Measurements from ENCODE around the gene FOXL1. TPM values are rescaled to one million over a fixed set of nuclear protein-coding genes. Genes with fewer than 3 reads are reported as not detected.

Gene FOXL1
- total RNA-seq, 4 donors from 2014 or later: 0.52 to 0.83 (median 0.69) TPM

- H3K4me3 ChIP-seq: no peak overlapping the region
- intact Hi-C loops (cut with DNase I): no loop called here
- H3K27ac ChIP-seq (replicated peaks in 1 of 4): no peak overlapping the region
- peaks cover 0 to 100% (median 51%) of the 10 kb centered on the region in 4 donors for H3K27me3 ChIP-seq
- peaks cover 9 to 27% (median 15%) of the 10 kb centered on the region in 4 donors for H3K4me1 ChIP-seq
- WGBS: 78% methylated on average over 6 of the region's 8 CpGs
- no peaks in the 10 kb centered on the region for H3K9me3 ChIP-seq
- no peak for DNase-seq (ENCODE audit: extremely low spot score)
- no peaks in the 10 kb centered on the region for H3K36me3 ChIP-seq
- TF ChIP-seq POLR2A (IDR thresholded peaks at IDR 0.05; ENCODE audit: low read depth) (no peak), EP300 (IDR thresholded peaks at IDR 0.05) (no peak), CTCF (IDR thresholded peaks at IDR 0.05) (no peak), POLR2AphosphoS5 (IDR thresholded peaks at IDR 0.05) (no peak)
These were observed 5.7 kb upstream of the FOXL1 start for GRCh38 chr16:86572606-86573005.

- intact Hi-C loops (cut with DNase I): no loop called here
- H3K9me3 ChIP-seq: no peaks in the 10 kb centered on the region
- peaks cover 0 to 100% (median 52%) of the 10 kb centered on the region in 4 donors for H3K27me3 ChIP-seq
These were observed 5.1 kb upstream of the FOXL1 start for GRCh38 chr16:86573215-86573614.

GRCh38 chr16:86573646-86574508 is 4.5 kb upstream of the FOXL1 start:
- peaks cover 9 to 27% (median 20%) of the 10 kb centered on the region in 4 donors for H3K4me1 ChIP-seq
- no peak overlapping the region for H3K27ac ChIP-seq (replicated peaks in 1 of 4)
- no peaks in the 10 kb centered on the region for H3K9me3 ChIP-seq
- H3K27me3 ChIP-seq: peaks cover 0 to 100% (median 55%) of the 10 kb centered on the region in 4 donors
- no peaks in the 10 kb centered on the region for H3K36me3 ChIP-seq
- no peak for DNase-seq (ENCODE audit: extremely low spot score)
- intact Hi-C loops (cut with DNase I): no loop called here
- WGBS: 72% methylated on average over 13 of the region's 13 CpGs
- H3K4me3 ChIP-seq: no peak overlapping the region
- no peak for TF ChIP-seq POLR2A (IDR thresholded peaks at IDR 0.05; ENCODE audit: low read depth)
- no peak for TF ChIP-seq CTCF (IDR thresholded peaks at IDR 0.05)
- no peak for TF ChIP-seq EP300 (IDR thresholded peaks at IDR 0.05)

More at GRCh38 chr16:86573215-86573614, 5.1 kb upstream of the FOXL1 start:
- Histone ChIP-seq H3K27ac (replicated peaks in 1 of 4) (no peak overlapping the region), H3K4me1 (peaks cover 9 to 21% (median 17%) of the 10 kb centered on the region in 4 donors), H3K36me3 (no peaks in the 10 kb centered on the region), H3K4me3 (no peak overlapping the region)
- 66% methylated on average over 8 of the region's 8 CpGs for WGBS
- TF ChIP-seq EP300 (IDR thresholded peaks at IDR 0.05) (no peak), POLR2A (IDR thresholded peaks at IDR 0.05; ENCODE audit: low read depth) (no peak), POLR2AphosphoS5 (IDR thresholded peaks at IDR 0.05) (no peak), CTCF (IDR thresholded peaks at IDR 0.05) (no peak)
- no peak for DNase-seq (ENCODE audit: extremely low spot score)

GRCh38 chr16:86574646-86575045 is 3.7 kb upstream of the FOXL1 start:
- no peaks in the 10 kb centered on the region for H3K9me3 ChIP-seq
- peaks cover 9 to 35% (median 27%) of the 10 kb centered on the region in 4 donors for H3K4me1 ChIP-seq
- peak overlapping the region in 1 of 4 donors; percentile 4 for H3K27ac ChIP-seq (replicated peaks in 1 of 4)
- TF ChIP-seq CTCF (IDR thresholded peaks at IDR 0.05) (no peak), EP300 (IDR thresholded peaks at IDR 0.05) (no peak), POLR2AphosphoS5 (IDR thresholded peaks at IDR 0.05) (no peak), POLR2A (IDR thresholded peaks at IDR 0.05; ENCODE audit: low read depth) (no peak)
- H3K27me3 ChIP-seq: peaks cover 0 to 100% (median 56%) of the 10 kb centered on the region in 4 donors
- no peaks in the 10 kb centered on the region for H3K36me3 ChIP-seq
- no peak for DNase-seq (ENCODE audit: extremely low spot score)
- WGBS: 74% methylated on average over 4 of the region's 4 CpGs
- intact Hi-C loops (cut with DNase I): no loop called here
- no peak overlapping the region for H3K4me3 ChIP-seq

All from esophagus muscularis mucosa (tissue), 4 donors.